IMR-90 (cell line): ENCODE data around the gene IL4. TPM values are rescaled to one million over a fixed set of nuclear protein-coding genes. Genes with fewer than 3 reads are reported as not detected.

Source experiments
- ATAC-seq: fragments of 200-7000 bp; cut with Tn5 transposase; 2 replicates; pipeline ENCODE4 v1.9.1; 2020; ENCODE audit warnings: low read depth, mild to moderate bottlenecking, moderate library complexity
- BruUV-seq: library from RNA; stranded (reverse); fragments of 400-500 nt; replicated peaks from 2 replicates; lab custom pipeline; 2021; lab: Mats Ljungman, UMichigan
- CTCF ChIA-PET: fragments of 300-600 bp; formaldehyde crosslinking; extraction: SDS; loops from one replicate; lab custom pipeline; 2021; ENCODE audit warnings: antibody characterized with exemption; lab: Yijun Ruan, JAX
- POLR2A ChIA-PET: fragments of 300-600 bp; sonication (Branson Sonifier 250); formaldehyde crosslinking; loops from one replicate; lab custom pipeline; 2022; ENCODE audit warnings: antibody characterized with exemption; ENCODE audit not compliant: unreplicated experiment; lab: Charles Lee
- DNase-seq: peaks from one replicate; pipeline ENCODE4 v3.0.0; 2013
- H2AFZ ChIP-seq: replicated peaks from 2 replicates; pipeline ENCODE3; 2013; ENCODE audit warnings: low read length, mild to moderate bottlenecking; ENCODE audit not compliant: poor library complexity
- H2AK5ac ChIP-seq: 2 replicates; pipeline ENCODE4 v1.6.1; 2013; ENCODE audit warnings: low read depth, low read length, inconsistent platforms
- H2AK9ac ChIP-seq: replicated peaks from 2 replicates; pipeline ENCODE3; 2013; ENCODE audit warnings: mild to moderate bottlenecking, low read depth, low read length, moderate library complexity; ENCODE audit not compliant: poor library complexity
- H2BK120ac ChIP-seq: 2 replicates; pipeline ENCODE4 v1.6.1; 2013; ENCODE audit warnings: low read depth, low read length, inconsistent platforms
- H2BK15ac ChIP-seq: 3 replicates; pipeline ENCODE4 v1.6.1; 2013; ENCODE audit warnings: low read depth, low read length, inconsistent platforms
- H2BK20ac ChIP-seq: 2 replicates; pipeline ENCODE4 v1.6.1; 2013; ENCODE audit warnings: low read depth, mild to moderate bottlenecking, inconsistent platforms, low read length, moderate library complexity
- H2BK5ac ChIP-seq: 2 replicates; pipeline ENCODE4 v1.6.1; 2013; ENCODE audit warnings: mild to moderate bottlenecking, low read depth, low read length, inconsistent platforms; ENCODE audit not compliant: poor library complexity, severe bottlenecking
- H3K14ac ChIP-seq: replicated peaks from 2 replicates; pipeline ENCODE4 v1.6.1; 2013; ENCODE audit warnings: low read depth, low read length, inconsistent platforms
- H3K18ac ChIP-seq: 2 replicates; pipeline ENCODE4 v1.6.1; 2013; ENCODE audit warnings: low read depth, low read length, control low read depth
- H3K23ac ChIP-seq: 2 replicates; pipeline ENCODE4 v1.6.1; 2013; ENCODE audit warnings: low read depth, low read length, inconsistent platforms
- H3K27ac ChIP-seq: 2 replicates; pipeline ENCODE4 v1.5.1; 2013; ENCODE audit warnings: mild to moderate bottlenecking, control low read depth, low read length; ENCODE audit not compliant: insufficient read depth
- H3K27me3 ChIP-seq: 2 replicates; pipeline ENCODE4 v1.6.1; 2013; ENCODE audit warnings: low read length; ENCODE audit not compliant: control insufficient read depth, insufficient read depth
- H3K36me3 ChIP-seq: 2 replicates; pipeline ENCODE4 v1.6.1; 2013; ENCODE audit warnings: low read length, mixed read lengths; ENCODE audit not compliant: control insufficient read depth, insufficient read depth
- H3K4ac ChIP-seq: 2 replicates; pipeline ENCODE4 v1.6.1; 2013; ENCODE audit warnings: low read depth, low read length, inconsistent platforms
- H3K4me1 ChIP-seq: 2 replicates; pipeline ENCODE4 v1.6.1; 2013; ENCODE audit warnings: low read length, mixed read lengths; ENCODE audit not compliant: control insufficient read depth, insufficient read depth
- H3K4me2 ChIP-seq: 2 replicates; pipeline ENCODE4 v1.6.1; 2013; ENCODE audit warnings: low read depth, mild to moderate bottlenecking, control low read depth, low read length, moderate library complexity
- H3K4me3 ChIP-seq: 2 replicates; pipeline ENCODE4 v1.5.1; 2013; ENCODE audit warnings: low read depth, mild to moderate bottlenecking, control low read depth, low read length, moderate library complexity; ENCODE audit not compliant: insufficient read depth
- H3K56ac ChIP-seq: 2 replicates; pipeline ENCODE4 v1.6.1; 2013; ENCODE audit warnings: low read length, inconsistent platforms; ENCODE audit not compliant: insufficient read depth; ENCODE audit errors: extremely low read depth
- H3K79me1 ChIP-seq, 2 experiments: 2 replicates each; pipeline ENCODE4 v1.6.1; 2013; ENCODE audit warnings: low read length in 2 of 2, inconsistent platforms in 1 of 2, low read depth in 1 of 2
- H3K9ac ChIP-seq: 2 replicates; pipeline ENCODE4 v1.6.1; 2013; ENCODE audit warnings: low read depth, low read length, control low read depth
- H3K9me1 ChIP-seq: 2 replicates; pipeline ENCODE4 v1.6.1; 2013; ENCODE audit warnings: low read length, inconsistent platforms; ENCODE audit not compliant: insufficient read depth
- H3K9me3 ChIP-seq: 2 replicates; pipeline ENCODE4 v1.6.1; 2013; ENCODE audit warnings: low read length; ENCODE audit not compliant: control insufficient read depth, insufficient read depth
- H4K20me1 ChIP-seq: 2 replicates; pipeline ENCODE4 v1.6.1; 2013; ENCODE audit warnings: low read length, inconsistent platforms; ENCODE audit not compliant: insufficient read depth
- H4K5ac ChIP-seq: 2 replicates; pipeline ENCODE4 v1.6.1; 2013; ENCODE audit warnings: mild to moderate bottlenecking, low read depth, low read length, control low read depth
- H4K8ac ChIP-seq, 2 experiments: 2 replicates each; pipeline ENCODE4 v1.6.1; 2013; ENCODE audit warnings: low read depth in 2 of 2, low read length in 2 of 2, control low read depth in 1 of 2, inconsistent platforms in 1 of 2
- H4K91ac ChIP-seq: 2 replicates; pipeline ENCODE4 v1.6.1; 2013; ENCODE audit warnings: low read depth, low read length, inconsistent platforms; ENCODE audit not compliant: insufficient read depth
- BHLHE40 ChIP-seq: fragments of 150-350 bp; IDR thresholded peaks from 2 replicates; pipeline ENCODE4 v1.6.1; 2016; ENCODE audit warnings: mild to moderate bottlenecking, low read depth, low read length
- CEBPB ChIP-seq: IDR thresholded peaks from 2 replicates; pipeline ENCODE4 v1.6.1; 2012; ENCODE audit warnings: low read depth, low read length, improper control_type of control experiment
- CHD1 ChIP-seq: IDR thresholded peaks from 2 replicates; pipeline ENCODE4 v1.6.1; 2012; ENCODE audit warnings: low read depth, low read length, improper control_type of control experiment
- CTCF ChIP-seq: conservative IDR thresholded peaks from 2 replicates; pipeline ENCODE4 v1.5.1; 2012; ENCODE audit warnings: mild to moderate bottlenecking, low read depth, low read length, improper control_type of control experiment
- FOS ChIP-seq: fragments of 150-350 bp; IDR thresholded peaks from 2 replicates; pipeline ENCODE4 v1.6.1; 2016; ENCODE audit warnings: low read depth, low read length
- MAFK ChIP-seq: IDR thresholded peaks from 2 replicates; pipeline ENCODE4 v1.6.1; 2012; ENCODE audit warnings: low read depth, low read length, improper control_type of control experiment
- MAZ ChIP-seq: IDR thresholded peaks from 2 replicates; pipeline ENCODE4 v1.6.1; 2012; ENCODE audit warnings: low read depth, mild to moderate bottlenecking, low read length, improper control_type of control experiment, moderate library complexity, borderline replicate concordance
- MXI1 ChIP-seq: IDR thresholded peaks from 2 replicates; pipeline ENCODE4 v1.6.1; 2012; ENCODE audit warnings: low read depth, mild to moderate bottlenecking, low read length, moderate library complexity, borderline replicate concordance
- NFE2L2 ChIP-seq: fragments of 150-350 bp; IDR thresholded peaks from 2 replicates; pipeline ENCODE4 v1.6.1; 2016; ENCODE audit warnings: low read depth, mild to moderate bottlenecking, low read length
- POLR2A ChIP-seq: IDR thresholded peaks from 2 replicates; pipeline ENCODE4 v1.6.1; 2012; ENCODE audit warnings: mild to moderate bottlenecking, low read depth, low read length
- RAD21 ChIP-seq: IDR thresholded peaks from 2 replicates; pipeline ENCODE4 v1.6.1; 2012; ENCODE audit warnings: low read length, improper control_type of control experiment
- RCOR1 ChIP-seq: IDR thresholded peaks from 2 replicates; pipeline ENCODE4 v1.6.1; 2012; ENCODE audit warnings: mild to moderate bottlenecking, low read length, improper control_type of control experiment; ENCODE audit not compliant: insufficient replicate concordance
- RFX5 ChIP-seq: IDR thresholded peaks from 2 replicates; pipeline ENCODE4 v1.8.0; 2012; ENCODE audit warnings: low read depth, mild to moderate bottlenecking, low read length, moderate library complexity
- USF2 ChIP-seq: fragments of 150-350 bp; IDR thresholded peaks from 2 replicates; pipeline ENCODE4 v1.6.1; 2017; ENCODE audit warnings: mild to moderate bottlenecking, antibody characterized with exemption, low read length, low read depth
- WGBS, 2 experiments: methylation state at CpG; one replicate each; pipeline versions ENCODE4 v1.1.5 to v1.1.7; 2013; ENCODE audit warnings: missing lambda C conversion rate in 2 of 2; ENCODE audit not compliant: insufficient read length in 1 of 2; ENCODE audit errors: extremely low coverage in 2 of 2; 5-methylcytosine and 5-hydroxymethylcytosine counted together
- dilution Hi-C: fragments of 300-500 bp; cut with HindIII; formaldehyde crosslinking; loops from one replicate; pipeline ENCODE4 v1.14.3; 2018; ENCODE audit warnings: low sequenced_read_pairs; ENCODE audit not compliant: unreplicated experiment
- in situ Hi-C: fragments of 300-500 bp; cut with MboI; formaldehyde crosslinking; loops from 3 replicates; pipeline ENCODE4 v1.14.3; 2019; ENCODE audit warnings: low sequenced_read_pairs, inconsistent platforms, mixed read lengths
- intact Hi-C: fragments of 100-400 bp; cut with micrococcal nuclease; formaldehyde crosslinking; loops from 2 replicates; pipeline ENCODE4 v1.10.0; 2022
- polyA plus RNA-seq, 3 experiments: library from polyadenylated mRNA; depleted of rRNA; stranded (reverse); fragments of >200 nt; gene quantifications; 2 replicates each; pipeline ENCODE4 v1.2.3, GENCODE V29; 2012; ENCODE audit warnings: low replicate concordance in 1 of 3
- total RNA-seq: library from RNA; depleted of rRNA; stranded (reverse); fragments of >200 nt; gene quantifications from 2 replicates; pipeline ENCODE4 v1.2.3, GENCODE V29; 2012
- TF ChIP-seq, protein P1 (sequence below): fragments of 150-350 bp; IDR thresholded peaks from 2 replicates; pipeline ENCODE4 v1.6.1; 2016; ENCODE audit warnings: low read depth, mild to moderate bottlenecking, low read length, moderate library complexity, borderline replicate concordance

IL4 gene
- total and polyA plus RNA-seq, 2 of the 4 experiments (the other 2 are of a cell fraction) = not detected

- Histone ChIP-seq H2AK5ac (no peak overlapping the region), H3K4me3 (no peak overlapping the region), H3K4me2 (no peak overlapping the region), H2AK9ac (no peak overlapping the region), H3K9me1 (no peaks in the 10 kb centered on the region), H3K14ac (no peak overlapping the region), H2BK15ac (no peak overlapping the region), H3K27ac (no peak overlapping the region), H3K56ac (no peak overlapping the region), H3K9ac (no peak overlapping the region), H3K36me3 (no peaks in the 10 kb centered on the region), H3K9me3 (no peaks in the 10 kb centered on the region), H3K79me1 (no peaks in the 10 kb centered on the region), H3K4me1 (peaks cover 3% of the 10 kb centered on the region; the same call in 1 of the 2 replicates), H3K27me3 (no peaks in the 10 kb centered on the region), H2BK5ac (no peak overlapping the region), H2AFZ (peak overlapping the region; percentile 51), H2BK20ac (no peak overlapping the region), H4K91ac (no peak overlapping the region), H3K4ac (no peak overlapping the region), H4K5ac (no peak overlapping the region), H3K23ac (no peak overlapping the region), H4K8ac (no peak overlapping the region), H2BK120ac (no peak overlapping the region), H3K18ac (no peak overlapping the region), H4K20me1 (no peaks in the 10 kb centered on the region)
- CTCF ChIA-PET = interaction anchor here (0.6 kb wide), 1 partner anchor 31 kb away, joined by 4 read pairs; no protein-coding TSS in a partner anchor
- intact Hi-C loops (no loop called here), in situ Hi-C loops (no loop called here), dilution Hi-C loops (no loop called here)
- WGBS, 2 experiments = 84% methylated on average over 11 of the region's 21 CpGs; no CpG with 5 or more reads in 1 of the 2 experiments
- ATAC-seq = no peak
- POLR2A ChIA-PET = no interaction called here
- DNase-seq = no peak
- BruUV-seq = no TSS peak
- TF ChIP-seq POLR2A (no peak), RFX5 (no peak), CEBPB (no peak), MXI1 (no peak), NFE2L2 (no peak), MAZ (no peak), CTCF (no peak), FOS (no peak), MAFK (no peak), USF2 (no peak), BHLHE40 (no peak), RAD21 (no peak), CHD1 (no peak), RCOR1 (no peak)
- TF ChIP-seq, protein P1, sequence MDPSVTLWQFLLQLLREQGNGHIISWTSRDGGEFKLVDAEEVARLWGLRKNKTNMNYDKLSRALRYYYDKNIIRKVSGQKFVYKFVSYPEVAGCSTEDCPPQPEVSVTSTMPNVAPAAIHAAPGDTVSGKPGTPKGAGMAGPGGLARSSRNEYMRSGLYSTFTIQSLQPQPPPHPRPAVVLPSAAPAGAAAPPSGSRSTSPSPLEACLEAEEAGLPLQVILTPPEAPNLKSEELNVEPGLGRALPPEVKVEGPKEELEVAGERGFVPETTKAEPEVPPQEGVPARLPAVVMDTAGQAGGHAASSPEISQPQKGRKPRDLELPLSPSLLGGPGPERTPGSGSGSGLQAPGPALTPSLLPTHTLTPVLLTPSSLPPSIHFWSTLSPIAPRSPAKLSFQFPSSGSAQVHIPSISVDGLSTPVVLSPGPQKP = no peak
Measured at GRCh38 chr5:132665574-132666080, 8.2 kb upstream of the IL4 start.
